GM12878 (cell line): ENCODE results near the gene KLHL2. TPM values are rescaled to one million over a fixed set of nuclear protein-coding genes. Genes with fewer than 3 reads are reported as not detected.

ENCODE experiments used
- ATAC-seq: fragments of 200-7000 bp; cut with Tn5 transposase; 3 replicates; pipeline ENCODE4 v1.9.1; 2020; ENCODE audit warnings: mild to moderate bottlenecking, moderate library complexity
- BruUV-seq: library from RNA; stranded (reverse); fragments of 400-500 nt; replicated peaks from 2 replicates; lab custom pipeline; 2021; lab: Mats Ljungman, UMichigan
- CTCF ChIA-PET: fragments of 300-600 bp; sonication (Branson Sonifier 250); formaldehyde crosslinking; extraction: SDS; loops from one replicate; lab custom pipeline; 2021; ENCODE audit warnings: inconsistent platforms; lab: Yijun Ruan, JAX
- POLR2A ChIA-PET: fragments of 350-600 bp; formaldehyde crosslinking; extraction: SDS; loops from one replicate; lab custom pipeline; 2021; ENCODE audit warnings: inconsistent platforms; lab: Charles Lee
- RAD21 ChIA-PET: fragments of 300-600 bp; sonication (Branson Sonifier 250); formaldehyde crosslinking; loops from one replicate; lab custom pipeline; 2023; ENCODE audit warnings: antibody characterized with exemption; ENCODE audit not compliant: unreplicated experiment; lab: Charles Lee
- SMC1A ChIA-PET: fragments of 300-600 bp; sonication (Branson Sonifier 250); formaldehyde crosslinking; loops from one replicate; lab custom pipeline; 2023; ENCODE audit not compliant: unreplicated experiment, uncharacterized antibody; lab: Charles Lee
- DNase-seq: peaks from one replicate; pipeline ENCODE4 v3.0.0-alpha.2; 2011; ENCODE audit warnings: low read depth, low spot score
- FAIRE-seq: peaks from 3 replicates; lab custom pipeline; 2011; peaks lifted over from hg19 to GRCh38; lab: Jason Lieb, UNC
- H2AFZ ChIP-seq: 2 replicates; pipeline ENCODE4 v1.6.0; 2011; ENCODE audit warnings: low read depth, low read length, control low read depth; ENCODE audit not compliant: control insufficient read depth
- H3K27ac ChIP-seq: 2 replicates; pipeline ENCODE4 v1.5.1; 2011; ENCODE audit warnings: control low read depth; ENCODE audit not compliant: control insufficient read depth, insufficient read depth
- H3K27me3 ChIP-seq, 2 experiments: replicated peaks in 1 of 2; 2 replicates each; pipeline versions ENCODE4 v1.6.0 to v1.6.1; 2011; ENCODE audit warnings: low read length in 1 of 2; ENCODE audit not compliant: control insufficient read depth in 2 of 2, insufficient read depth in 2 of 2
- H3K36me3 ChIP-seq, 2 experiments: 2 replicates each; pipeline ENCODE4 v1.5.1; 2011; ENCODE audit warnings: low read length in 1 of 2; ENCODE audit not compliant: control insufficient read depth in 2 of 2, insufficient read depth in 2 of 2
- H3K4me1 ChIP-seq: 2 replicates; pipeline ENCODE4 v1.6.1; 2011; ENCODE audit warnings: mild to moderate bottlenecking, low read length, moderate library complexity, mixed read lengths; ENCODE audit not compliant: control insufficient read depth, insufficient read depth
- H3K4me2 ChIP-seq: 2 replicates; pipeline ENCODE4 v1.6.0; 2011; ENCODE audit warnings: control low read depth; ENCODE audit not compliant: control insufficient read depth, insufficient read depth
- H3K4me3 ChIP-seq: fragments of 200-600 bp; sonication (generic); 2 replicates; pipeline ENCODE4 v1.5.1; 2016
- H3K79me2 ChIP-seq: 2 replicates; pipeline ENCODE4 v1.6.0; 2011; ENCODE audit warnings: low read length; ENCODE audit not compliant: control insufficient read depth, insufficient read depth
- H3K9ac ChIP-seq: 2 replicates; pipeline ENCODE4 v1.8.0; 2011; ENCODE audit warnings: low read length, control low read depth, mixed read lengths; ENCODE audit not compliant: control insufficient read depth, insufficient read depth
- H3K9me3 ChIP-seq: replicated peaks from 3 replicates; pipeline ENCODE4 v1.5.1; 2011; ENCODE audit warnings: mild to moderate bottlenecking, low read length; ENCODE audit not compliant: control insufficient read depth, insufficient read depth
- H4K20me1 ChIP-seq: 2 replicates; pipeline ENCODE4 v1.6.0; 2011; ENCODE audit not compliant: control insufficient read depth, insufficient read depth
- BACH1 ChIP-seq: fragments of 450-650 bp; IDR thresholded peaks from 2 replicates; pipeline ENCODE4 v1.6.1; 2017; ENCODE audit warnings: mild to moderate bottlenecking, borderline replicate concordance
- BCL3 ChIP-seq: IDR thresholded peaks from 2 replicates; pipeline ENCODE4 v1.6.1; 2011; ENCODE audit warnings: borderline replicate concordance, low read depth, mild to moderate bottlenecking, moderate library complexity, low read length; ENCODE audit not compliant: insufficient read depth, poor library complexity, severe bottlenecking
- CREB1 ChIP-seq: IDR thresholded peaks from 2 replicates; pipeline ENCODE4 v1.6.1; 2012; ENCODE audit warnings: low read depth, mild to moderate bottlenecking, inconsistent platforms
- CREM ChIP-seq: IDR thresholded peaks from 2 replicates; pipeline ENCODE4 v1.6.1; 2014; ENCODE audit warnings: antibody characterized with exemption, low read depth
- PML ChIP-seq: IDR thresholded peaks from 2 replicates; pipeline ENCODE4 v1.6.1; 2012; ENCODE audit warnings: low read length, inconsistent platforms
- POLR2A ChIP-seq: IDR thresholded peaks from 2 replicates; pipeline ENCODE4 v1.6.1; 2011; ENCODE audit warnings: low read depth, mild to moderate bottlenecking, low read length
- POU2F2 ChIP-seq: IDR thresholded peaks from 3 replicates; pipeline ENCODE4 v1.6.1; 2011; ENCODE audit warnings: low read depth, mild to moderate bottlenecking, low read length, borderline replicate concordance
- RAD21 ChIP-seq: IDR thresholded peaks from 2 replicates; pipeline ENCODE4 v1.6.1; 2011; ENCODE audit warnings: mild to moderate bottlenecking, low read depth, low read length, moderate library complexity; ENCODE audit not compliant: insufficient read depth
- SMAD5 ChIP-seq: IDR thresholded peaks from 2 replicates; pipeline ENCODE4 v1.6.1; 2016; ENCODE audit warnings: antibody characterized with exemption, low read depth
- SMC3 ChIP-seq: IDR thresholded peaks from 2 replicates; pipeline ENCODE4 v1.6.1; 2011; ENCODE audit warnings: low read length, improper control_type of control experiment, borderline replicate concordance
- USF2 ChIP-seq: IDR thresholded peaks from 2 replicates; pipeline ENCODE4 v1.6.1; 2011; ENCODE audit warnings: low read depth, low read length, improper control_type of control experiment, borderline replicate concordance
- ZBED1 ChIP-seq: IDR thresholded peaks from 2 replicates; pipeline ENCODE4 v1.6.1; 2016; ENCODE audit warnings: borderline replicate concordance
- WGBS: methylation state at CpG from one replicate; pipeline ENCODE4 v1.1.6; 2016; ENCODE audit warnings: low lambda C conversion rate; ENCODE audit not compliant: insufficient replicate concordance, insufficient coverage; ENCODE audit errors: missing lambda C conversion rate; 5-methylcytosine and 5-hydroxymethylcytosine counted together
- in situ Hi-C: fragments of 300-500 bp; cut with MboI; formaldehyde crosslinking; loops from 9 replicates; pipeline ENCODE4 v1.14.3; 2018; ENCODE audit warnings: mixed read lengths
- intact Hi-C: fragments of 100-400 bp; cut with micrococcal nuclease; formaldehyde crosslinking; loops from one replicate; pipeline ENCODE4 v1.14.2; 2022; ENCODE audit not compliant: unreplicated experiment
- polyA plus RNA-seq, 11 experiments: library from polyadenylated mRNA; depleted of rRNA in 4 of 11; unstranded in 6 of 11; stranded (reverse) in 5 of 11; fragments of >200 nt; fragmentation: Nextera tagmentation in 4 of 11; fragmentation: Illumina TruSeq in 1 of 11; extraction: Ambion mirVana in 4 of 11; extraction: Trizol in 1 of 11; gene quantifications; 1 replicate in 1 of 11; 2 replicates in 10 of 11; pipeline versions ENCODE4 v1.2.1 to v1.2.3, GENCODE V29; 2011 to 2016; ENCODE audit warnings: inconsistent platforms in 2 of 11, missing spikeins in 2 of 11, low read depth in 1 of 11
- total RNA-seq, 4 experiments: library from RNA; depleted of rRNA in 3 of 4; stranded (reverse); fragments of >200 nt in 3 of 4; fragmentation: Illumina TruSeq in 1 of 4; extraction: Trizol in 1 of 4; gene quantifications; 2 replicates each; pipeline versions ENCODE4 v1.2.1 to v1.2.3, GENCODE V29; 2013 to 2021
- TF ChIP-seq, protein P1 (sequence below), 3 experiments: IDR thresholded peaks in 2 of 3; conservative IDR thresholded peaks in 1 of 3; 2 replicates each; pipeline ENCODE4 v1.5.1; 2011; ENCODE audit warnings: low read depth in 3 of 3, low read length in 3 of 3, mild to moderate bottlenecking in 3 of 3, control low read depth in 2 of 3, moderate library complexity in 2 of 3, inconsistent platforms in 1 of 3, mixed read lengths in 1 of 3; ENCODE audit not compliant: control insufficient read depth in 2 of 3, insufficient read depth in 1 of 3; ENCODE audit errors: extremely low read depth in 1 of 3

Gene KLHL2
- total and polyA plus RNA-seq, 10 of the 15 experiments (the other 5 are each of a cell fraction or from before 2014, with no cell fraction given) = 4.8 to 22.8 (median 12.9) TPM

- H3K9ac ChIP-seq = no peak overlapping the region
- H3K79me2 ChIP-seq = no peaks in the 10 kb centered on the region
- H3K9me3 ChIP-seq = no peaks in the 10 kb centered on the region
- H3K27me3 ChIP-seq = no peaks in the 10 kb centered on the region
- RAD21 ChIA-PET = interaction anchor here (0.9 to 2.5 kb wide), 9 partner anchors 10 to 231 kb away, joined by 3 to 10 read pairs (median 4); partner anchors contain the start of gene TMEM192
- TF ChIP-seq POLR2A (no peak), PML (no peak), USF2 (no peak), CREM (no peak), BACH1 (no peak), ZBED1 (peak; percentile 53; the same call in 1 of the 2 replicates), BCL3 (no peak), SMC3 (peak; percentile 37; the same call in 1 of the 2 replicates), SMAD5 (peak; percentile 37; the same call in 1 of the 2 replicates), POU2F2 (no peak), CREB1 (no peak), RAD21 (peak; percentile 57)
- TF ChIP-seq, protein P1, sequence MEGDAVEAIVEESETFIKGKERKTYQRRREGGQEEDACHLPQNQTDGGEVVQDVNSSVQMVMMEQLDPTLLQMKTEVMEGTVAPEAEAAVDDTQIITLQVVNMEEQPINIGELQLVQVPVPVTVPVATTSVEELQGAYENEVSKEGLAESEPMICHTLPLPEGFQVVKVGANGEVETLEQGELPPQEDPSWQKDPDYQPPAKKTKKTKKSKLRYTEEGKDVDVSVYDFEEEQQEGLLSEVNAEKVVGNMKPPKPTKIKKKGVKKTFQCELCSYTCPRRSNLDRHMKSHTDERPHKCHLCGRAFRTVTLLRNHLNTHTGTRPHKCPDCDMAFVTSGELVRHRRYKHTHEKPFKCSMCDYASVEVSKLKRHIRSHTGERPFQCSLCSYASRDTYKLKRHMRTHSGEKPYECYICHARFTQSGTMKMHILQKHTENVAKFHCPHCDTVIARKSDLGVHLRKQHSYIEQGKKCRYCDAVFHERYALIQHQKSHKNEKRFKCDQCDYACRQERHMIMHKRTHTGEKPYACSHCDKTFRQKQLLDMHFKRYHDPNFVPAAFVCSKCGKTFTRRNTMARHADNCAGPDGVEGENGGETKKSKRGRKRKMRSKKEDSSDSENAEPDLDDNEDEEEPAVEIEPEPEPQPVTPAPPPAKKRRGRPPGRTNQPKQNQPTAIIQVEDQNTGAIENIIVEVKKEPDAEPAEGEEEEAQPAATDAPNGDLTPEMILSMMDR (IDR thresholded peaks at IDR 0.05 in 2 of 3, conservative IDR thresholded peaks at IDR 0.05 in 1 of 3; ENCODE audit: control insufficient read depth in 2 of 3, extremely low read depth in 1 of 3, insufficient read depth in 1 of 3, low read depth in 3 of 3, low read length in 3 of 3) = peak; percentile 19 to 51 (median 43); a peak in 5 of 6 replicates
- SMC1A ChIA-PET = interaction anchor here (0.8 to 4.7 kb wide), 15 partner anchors 8 to 230 kb away, joined by 3 to 47 read pairs (median 3); no protein-coding TSS in a partner anchor
- CTCF ChIA-PET = interaction anchor here (0.6 to 10.2 kb wide), 16 partner anchors 7 to 717 kb away, joined by 3 to 98 read pairs (median 3); partner anchors contain the start of gene TMEM192
- H3K4me2 ChIP-seq = no peak overlapping the region
- in situ Hi-C loops (no loop called here), intact Hi-C loops (loop anchor here (2.0 kb wide), 1 partner anchor 213 kb away; no protein-coding TSS in a partner anchor)
- no peak for FAIRE-seq
- 93% methylated on average over 13 of the region's 13 CpGs for WGBS
- BruUV-seq = no TSS peak
- H3K36me3 ChIP-seq = peaks cover 0 to 23% of the 10 kb centered on the region in 2 experiments; a peak in 3 of 4 replicates
- no peaks in the 10 kb centered on the region for H4K20me1 ChIP-seq
- peak; percentile 47 for ATAC-seq
- no peak overlapping the region for H3K27ac ChIP-seq
- no peak for DNase-seq
- no peak overlapping the region for H2AFZ ChIP-seq
- no peaks in the 10 kb centered on the region for H3K4me1 ChIP-seq
- no peak overlapping the region for H3K4me3 ChIP-seq
- POLR2A ChIA-PET = interaction anchor here (1.0 to 2.7 kb wide), 2 partner anchors 12 to 231 kb away, joined by 3 to 13 read pairs; partner anchors contain the start of gene TMEM192
Observed at GRCh38 chr4:165343353-165344191, 136.2 kb downstream of the KLHL2 start.
